HK-2 (cell line): Measurements from ENCODE around the gene SELENON.

ENCODE experiments used
- DNase-seq: peaks from one replicate; pipeline ENCODE4 v3.0.0-alpha.2; 2018; ENCODE audit not compliant: unreplicated experiment

SELENON gene

DNA sequence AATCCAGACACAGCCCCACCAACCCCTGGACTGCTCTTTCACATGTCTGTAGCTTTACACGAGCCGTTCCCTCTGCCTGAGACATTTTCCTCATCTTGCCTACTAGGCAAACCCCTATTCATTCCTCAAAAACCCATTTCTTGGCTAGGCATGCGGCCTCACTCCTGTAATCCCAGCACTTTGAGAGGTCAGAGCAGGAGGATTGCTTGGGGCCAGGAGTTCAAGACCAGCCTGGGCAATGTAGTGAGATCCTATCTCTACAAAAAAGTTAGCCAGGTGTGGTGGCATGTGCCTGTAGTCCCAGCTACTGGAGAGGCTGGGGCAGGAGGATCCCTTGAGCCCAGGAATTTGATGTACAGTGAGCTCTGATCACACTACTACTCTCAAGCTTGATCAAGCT, 64.4 kb downstream of the SELENON start:
- DNase-seq: no peak

GRCh38 chr1:25866288-25866687, 66.3 kb downstream of the SELENON start:
- no peak for DNase-seq

GRCh38 chr1:25867210-25867991, 67.4 kb downstream of the SELENON start:
- DNase-seq: no peak
